ENCODE measurements around the gene CES2.

CES2 gene

GRCh38 chr16:66918803-66919568 is 16.3 kb upstream of the CES2 start, which contains the start of gene CDH16:
TSS of gene CDH16 (minus strand) at chr16:66918885. CDS start at chr16:66918065, 820 bp downstream.
- no peak for DNase-seq (ENCODE audit: low read depth)

- DNase-seq (ENCODE audit: low read depth) = no peak
Observed at GRCh38 chr16:66919569-66920298, 15.6 kb upstream of the CES2 start.

GRCh38 chr16:66920299-66920590 is 15.1 kb upstream of the CES2 start:
- DNase-seq (ENCODE audit: low read depth) = no peak

- DNase-seq (ENCODE audit: low read depth) = no peak
Observed at GRCh38 chr16:66920924-66921680, 14.2 kb upstream of the CES2 start.

- no peak for DNase-seq (ENCODE audit: low read depth)
Observed at GRCh38 chr16:66921729-66922450, 13.4 kb upstream of the CES2 start.

- DNase-seq (ENCODE audit: low read depth) = no peak
Observed at GRCh38 chr16:66923247-66923731, 12.0 kb upstream of the CES2 start.

GRCh38 chr16:66923866-66924265 is 11.4 kb upstream of the CES2 start:
- DNase-seq (ENCODE audit: low read depth) = no peak

GRCh38 chr16:66924527-66925321 is 10.6 kb upstream of the CES2 start:
- no peak for DNase-seq (ENCODE audit: low read depth)

- no peak for DNase-seq (ENCODE audit: low read depth)
Observed at GRCh38 chr16:66925322-66925840, 9.9 kb upstream of the CES2 start, which contains the start of gene RRAD. TSS of gene RRAD (minus strand) at chr16:66925535. CDS start at chr16:66925179, 356 bp downstream.

- DNase-seq (ENCODE audit: low read depth) = no peak
Observed at GRCh38 chr16:66926171-66926947, 9.0 kb upstream of the CES2 start.

GRCh38 chr16:66926961-66927436 is 8.3 kb upstream of the CES2 start:
- DNase-seq (ENCODE audit: low read depth) = no peak

GRCh38 chr16:66927918-66928649 is 7.2 kb upstream of the CES2 start:
- no peak for DNase-seq (ENCODE audit: low read depth)

- DNase-seq (ENCODE audit: low read depth) = no peak
Observed at GRCh38 chr16:66928702-66929388, 6.5 kb upstream of the CES2 start.

GRCh38 chr16:66930189-66930588 is 5.1 kb upstream of the CES2 start:
- no peak for DNase-seq (ENCODE audit: low read depth)

- DNase-seq (ENCODE audit: low read depth) = no peak
Observed at GRCh38 chr16:66931665-66932064, 3.7 kb upstream of the CES2 start.

GRCh38 chr16:66932076-66932475 is 3.2 kb upstream of the CES2 start:
- no peak for DNase-seq (ENCODE audit: low read depth)

GRCh38 chr16:66933776-66934137 is 1.6 kb upstream of the CES2 start:
- DNase-seq (ENCODE audit: low read depth) = peak; percentile 18

GRCh38 chr16:66934138-66934838 is 1.0 kb upstream of the CES2 start, which contains the start of gene CIAO2B:
TSS of gene CIAO2B (minus strand) at chr16:66934402. CDS start at chr16:66934364, 38 bp downstream.
- peak; percentile 81 for DNase-seq (ENCODE audit: low read depth)

Data from stimulated activated CD8-positive, alpha-beta memory T cell treated with anti-CD3 and anti-CD28 coated beads, Interleukin-7, amount 100 ng/mL, for 24 hours (primary cell).